MM.1S (cell line): ENCODE data around the gene KIF17.
A peak's percentile ranks its signal among the peaks of the same experiment; 100 is the strongest.

Source experiments
- DNase-seq: peaks from one replicate; pipeline ENCODE4 v3.0.0-alpha.2; 2015
- H2AFZ ChIP-seq: fragments of 300-600 bp; sonication (generic); 2 replicates; pipeline ENCODE4 v1.6.0; 2016; ENCODE audit warnings: antibody characterized with exemption, low read length
- H3F3A ChIP-seq: fragments of 300-600 bp; sonication (generic); 2 replicates; pipeline ENCODE4 v1.6.1; 2016; ENCODE audit warnings: mild to moderate bottlenecking, antibody characterized with exemption, low read length, moderate library complexity, mixed read lengths; ENCODE audit not compliant: insufficient read depth
- H3K27ac ChIP-seq: fragments of 300-600 bp; sonication (generic); 2 replicates; pipeline ENCODE4 v1.5.1; 2016; ENCODE audit warnings: mild to moderate bottlenecking, low read length
- H3K27me3 ChIP-seq: fragments of 300-600 bp; sonication (generic); replicated peaks from 2 replicates; pipeline ENCODE4 v1.6.0; 2016; ENCODE audit warnings: low read length; ENCODE audit not compliant: insufficient read depth
- H3K36me3 ChIP-seq: fragments of 300-600 bp; sonication (generic); replicated peaks from 2 replicates; pipeline ENCODE4 v1.6.1; 2016; ENCODE audit warnings: mild to moderate bottlenecking, low read length, mixed read lengths; ENCODE audit not compliant: insufficient read depth
- H3K4me1 ChIP-seq: fragments of 300-600 bp; sonication (generic); 2 replicates; pipeline ENCODE4 v1.6.1; 2016; ENCODE audit warnings: low read length, mixed read lengths
- H3K4me2 ChIP-seq: fragments of 300-600 bp; sonication (generic); 2 replicates; pipeline ENCODE4 v1.6.0; 2016; ENCODE audit warnings: low read depth, low read length
- H3K4me3 ChIP-seq: fragments of 300-600 bp; sonication (generic); 2 replicates; pipeline ENCODE4 v1.5.1; 2016; ENCODE audit warnings: low read length, mixed read lengths
- H3K79me2 ChIP-seq: fragments of 300-600 bp; sonication (generic); 2 replicates; pipeline ENCODE4 v1.6.1; 2016; ENCODE audit warnings: mixed run types, low read length, mixed read lengths
- H3K9ac ChIP-seq: fragments of 300-600 bp; sonication (generic); 2 replicates; pipeline ENCODE4 v1.6.1; 2016; ENCODE audit warnings: low read length, mixed read lengths
- H3K9me2 ChIP-seq: fragments of 300-600 bp; sonication (generic); replicated peaks from 2 replicates; pipeline ENCODE4 v1.6.1; 2016; ENCODE audit warnings: mild to moderate bottlenecking, low read length, mixed read lengths; ENCODE audit not compliant: insufficient read depth
- H3K9me3 ChIP-seq: fragments of 300-600 bp; sonication (generic); replicated peaks from 2 replicates; pipeline ENCODE4 v1.6.1; 2016; ENCODE audit warnings: mild to moderate bottlenecking, low read length, mixed read lengths; ENCODE audit not compliant: insufficient read depth
- H4K20me1 ChIP-seq: fragments of 300-600 bp; sonication (generic); 2 replicates; pipeline ENCODE4 v1.6.1; 2016; ENCODE audit warnings: mild to moderate bottlenecking, low read length, moderate library complexity, mixed read lengths; ENCODE audit not compliant: insufficient read depth
- CTCF ChIP-seq: fragments of 300-600 bp; sonication (generic); IDR thresholded peaks from 2 replicates; pipeline ENCODE4 v1.5.1; 2016; ENCODE audit warnings: antibody characterized with exemption, low read length, mixed read lengths
- EZH2 ChIP-seq: fragments of 300-600 bp; sonication (generic); optimal IDR thresholded peaks from 2 replicates; pipeline ENCODE3; 2017; ENCODE audit warnings: low read depth, mild to moderate bottlenecking, antibody characterized with exemption, low read length, mixed read lengths
- EZH2phosphoT487 ChIP-seq: fragments of 300-600 bp; sonication (generic); IDR thresholded peaks from 2 replicates; pipeline ENCODE4 v1.6.1; 2018; ENCODE audit warnings: antibody characterized with exemption, low read length

Gene KIF17

GRCh38 chr1:20644416-20644815 is 73.4 kb downstream of the KIF17 start:
- H3K9ac ChIP-seq, result no peak overlapping the region
- H3K4me2 ChIP-seq, result no peak overlapping the region
- no peaks in the 10 kb centered on the region for H3K4me1 ChIP-seq
- no peaks in the 10 kb centered on the region for H4K20me1 ChIP-seq
- no peaks in the 10 kb centered on the region for H3F3A ChIP-seq
- no peak overlapping the region for H3K27ac ChIP-seq
- no peak overlapping the region for H3K4me3 ChIP-seq
- H3K27me3 ChIP-seq, result no peaks in the 10 kb centered on the region
- no peaks in the 10 kb centered on the region for H3K9me3 ChIP-seq
- no peak overlapping the region for H2AFZ ChIP-seq
- H3K79me2 ChIP-seq, result no peaks in the 10 kb centered on the region
- TF ChIP-seq EZH2phosphoT487, result no peak
- DNase-seq, result no peak
- H3K9me2 ChIP-seq, result no peaks in the 10 kb centered on the region
- no peaks in the 10 kb centered on the region for H3K36me3 ChIP-seq

- Histone ChIP-seq H3K79me2 (no peaks in the 10 kb centered on the region), H3K9me2 (no peaks in the 10 kb centered on the region), H2AFZ (no peak overlapping the region), H3K27me3 (no peaks in the 10 kb centered on the region), H3K4me1 (no peaks in the 10 kb centered on the region), H3K27ac (no peak overlapping the region), H3K9me3 (no peaks in the 10 kb centered on the region), H3K4me3 (no peak overlapping the region), H4K20me1 (no peaks in the 10 kb centered on the region), H3K9ac (no peak overlapping the region), H3F3A (no peaks in the 10 kb centered on the region), H3K4me2 (no peak overlapping the region), H3K36me3 (no peaks in the 10 kb centered on the region)
- DNase-seq, result no peak
- no peak for TF ChIP-seq CTCF
- TF ChIP-seq EZH2, result no peak
- TF ChIP-seq EZH2phosphoT487, result no peak
Observed at GRCh38 chr1:20643080-20643479, 74.7 kb downstream of the KIF17 start.

- no peaks in the 10 kb centered on the region for H3K4me1 ChIP-seq
- H3K9me2 ChIP-seq, result no peaks in the 10 kb centered on the region
- H3K4me2 ChIP-seq, result no peak overlapping the region
- DNase-seq, result no peak
- no peak overlapping the region for H3K9ac ChIP-seq
- no peaks in the 10 kb centered on the region for H3K79me2 ChIP-seq
- H3K9me3 ChIP-seq, result no peaks in the 10 kb centered on the region
- no peak overlapping the region for H3K27ac ChIP-seq
- H3K27me3 ChIP-seq, result no peaks in the 10 kb centered on the region
- H3K4me3 ChIP-seq, result no peak overlapping the region
- no peaks in the 10 kb centered on the region for H4K20me1 ChIP-seq
- TF ChIP-seq CTCF, result no peak
- TF ChIP-seq EZH2phosphoT487, result no peak
- no peak for TF ChIP-seq EZH2
- no peaks in the 10 kb centered on the region for H3K36me3 ChIP-seq
- no peak overlapping the region for H2AFZ ChIP-seq
- no peaks in the 10 kb centered on the region for H3F3A ChIP-seq
Observed at GRCh38 chr1:20641975-20642374, 75.8 kb downstream of the KIF17 start.

- H4K20me1 ChIP-seq, result no peaks in the 10 kb centered on the region
- no peaks in the 10 kb centered on the region for H3K9me2 ChIP-seq
- no peaks in the 10 kb centered on the region for H3K79me2 ChIP-seq
- H3K9me3 ChIP-seq, result no peaks in the 10 kb centered on the region
- H2AFZ ChIP-seq, result no peak overlapping the region
- H3K27ac ChIP-seq, result no peak overlapping the region
- no peak overlapping the region for H3K4me3 ChIP-seq
- no peak overlapping the region for H3K4me2 ChIP-seq
- TF ChIP-seq EZH2phosphoT487 (no peak), CTCF (peak; percentile 84), EZH2 (no peak)
- H3K36me3 ChIP-seq, result no peaks in the 10 kb centered on the region
- H3K4me1 ChIP-seq, result no peaks in the 10 kb centered on the region
- H3F3A ChIP-seq, result no peaks in the 10 kb centered on the region
- H3K27me3 ChIP-seq, result no peaks in the 10 kb centered on the region
- H3K9ac ChIP-seq, result no peak overlapping the region
- peak; percentile 60 for DNase-seq
Observed at GRCh38 chr1:20640183-20640597, 77.6 kb downstream of the KIF17 start.
